ENCODE measurements around the gene MYO3B. TPM values are rescaled to one million over a fixed set of nuclear protein-coding genes. Genes with fewer than 3 reads are reported as not detected.

The MYO3B gene
- total RNA-seq, 1 experiment from 2014 or later: 0.50 TPM

- TF ChIP-seq CREB1 (CRISPR knock-in tag; IDR thresholded peaks at IDR 0.05): no peak
- no peak for TF ChIP-seq ZBTB21 (CRISPR knock-in tag; IDR thresholded peaks at IDR 0.05; ENCODE audit: borderline replicate concordance)
- TF ChIP-seq USF2 (CRISPR knock-in tag; IDR thresholded peaks at IDR 0.05): no peak
- TF ChIP-seq RORB (CRISPR knock-in tag; IDR thresholded peaks at IDR 0.05): no peak
- TF ChIP-seq SOX15 (CRISPR knock-in tag; IDR thresholded peaks at IDR 0.05): no peak
- no peak for TF ChIP-seq ATF2 (CRISPR knock-in tag; IDR thresholded peaks at IDR 0.05; ENCODE audit: borderline replicate concordance, low read depth)
- no peak for TF ChIP-seq NFE2L1 (CRISPR knock-in tag; IDR thresholded peaks at IDR 0.05)
- 0 out of 2 replicates have a peak, but pooled peaks cover 10% of the 10 kb centered on the region for H3K4me1 Mint-ChIP-seq
- DNase-seq (ENCODE audit: low spot score) (no peak), ATAC-seq (no peak)
- H3K36me3 Mint-ChIP-seq: no peaks in the 10 kb centered on the region
- no peaks in the 10 kb centered on the region; the same call in 1 of the 2 replicates for H3K27me3 Mint-ChIP-seq (ENCODE audit: low read depth)
- no peak overlapping the region for H3K27ac Mint-ChIP-seq
- CTCF ChIA-PET: no interaction called here
- H3K4me3 Mint-ChIP-seq: no peak overlapping the region
- H3K9me3 Mint-ChIP-seq: peaks cover 5% of the 10 kb centered on the region
- POLR2A ChIA-PET: interaction anchor here (0.6 kb wide), 1 partner anchor 10 kb away, joined by 4 read pairs; no protein-coding TSS in a partner anchor
Observed at GRCh38 chr2:170475878-170476277, 297.9 kb downstream of the MYO3B start.

GRCh38 chr2:170477630-170478029 is 299.7 kb downstream of the MYO3B start:
- Mint-ChIP-seq H3K36me3 (no peaks in the 10 kb centered on the region; the same call in 1 of the 2 replicates), H3K27ac (no peak overlapping the region), H3K4me3 (no peak overlapping the region), H3K9me3 (peaks cover 10% of the 10 kb centered on the region), H3K4me1 (peaks cover 5% of the 10 kb centered on the region; the same call in 1 of the 2 replicates), H3K27me3 (ENCODE audit: low read depth) (no peaks in the 10 kb centered on the region; the same call in 1 of the 2 replicates)
- ChIA-PET POLR2A (no interaction called here), CTCF (no interaction called here)
- DNase-seq (ENCODE audit: low spot score) (no peak), ATAC-seq (no peak)
- TF ChIP-seq KAT7 (CRISPR knock-in tag; IDR thresholded peaks at IDR 0.05; ENCODE audit: borderline replicate concordance) (no peak), ZNF532 (CRISPR knock-in tag; IDR thresholded peaks at IDR 0.05; ENCODE audit: borderline replicate concordance) (no peak), STAT6 (CRISPR knock-in tag; conservative IDR thresholded peaks at IDR 0.05; ENCODE audit: low read depth) (no peak), HMGXB4 (CRISPR knock-in tag; IDR thresholded peaks at IDR 0.05) (no peak), TP53 (CRISPR knock-in tag; IDR thresholded peaks at IDR 0.05) (no peak), MLX (CRISPR knock-in tag; IDR thresholded peaks at IDR 0.05) (no peak), CREB1 (CRISPR knock-in tag; IDR thresholded peaks at IDR 0.05) (no peak), ARID4B (CRISPR knock-in tag; IDR thresholded peaks at IDR 0.05; ENCODE audit: borderline replicate concordance) (no peak), JAZF1 (CRISPR knock-in tag; IDR thresholded peaks at IDR 0.05) (no peak), ZNF512 (CRISPR knock-in tag; IDR thresholded peaks at IDR 0.05; ENCODE audit: borderline replicate concordance) (no peak)

All from WTC11 (cell line).